PC-3 (cell line): ENCODE results near the gene CCDC159.

Experiments used
- CTCF ChIP-seq: fragments of 300-600 bp; sonication (generic); conservative IDR thresholded peaks from 2 replicates; pipeline ENCODE4 v1.5.1; 2017; ENCODE audit warnings: antibody characterized with exemption, low read depth, mild to moderate bottlenecking, low read length
- EZH2 ChIP-seq: fragments of 300-600 bp; sonication (generic); IDR thresholded peaks from one replicate; pipeline ENCODE4 v1.6.1; 2017; ENCODE audit warnings: antibody characterized with exemption, mild to moderate bottlenecking, low read length; ENCODE audit not compliant: unreplicated experiment

DNA sequence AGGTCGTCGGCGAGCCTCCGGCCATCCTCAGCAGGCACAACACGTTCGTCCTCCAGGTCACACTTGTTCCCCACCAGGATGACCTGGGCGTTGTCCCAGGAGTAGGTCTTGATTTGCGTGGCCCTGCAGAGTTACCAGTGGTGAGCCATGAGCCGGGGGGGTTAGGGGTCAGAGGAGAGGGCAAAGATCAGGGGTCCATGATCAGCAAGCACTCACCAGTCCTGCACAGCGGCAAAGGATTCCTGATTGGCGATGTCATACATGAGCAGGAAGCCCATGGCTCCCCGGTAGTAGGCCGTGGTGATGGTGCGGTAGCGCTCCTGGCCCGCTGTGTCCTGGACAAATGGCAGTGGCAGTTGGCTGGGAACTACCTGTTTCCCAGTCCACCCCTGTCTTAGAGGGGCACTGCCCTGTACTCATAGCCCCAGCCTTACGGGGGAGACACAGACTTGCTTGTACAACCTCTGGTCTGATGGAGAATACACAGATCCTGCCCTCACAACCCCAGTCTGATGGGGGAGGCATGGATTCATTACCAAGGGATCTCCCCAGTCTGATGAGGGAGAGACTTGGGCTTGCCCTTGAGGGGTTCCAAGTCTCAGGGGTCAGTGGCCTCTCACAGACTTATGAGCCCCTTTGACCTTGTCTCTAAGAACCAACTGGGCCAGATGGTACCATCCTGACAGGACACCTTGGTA, 10.7 kb upstream of the CCDC159 start:
- TF ChIP-seq CTCF = no peak
- TF ChIP-seq EZH2 = no peak
